ENCODE measurements around the gene DTNA.
A peak's percentile ranks its signal among the peaks of the same experiment; 100 is the strongest.

Gene DTNA

DNA sequence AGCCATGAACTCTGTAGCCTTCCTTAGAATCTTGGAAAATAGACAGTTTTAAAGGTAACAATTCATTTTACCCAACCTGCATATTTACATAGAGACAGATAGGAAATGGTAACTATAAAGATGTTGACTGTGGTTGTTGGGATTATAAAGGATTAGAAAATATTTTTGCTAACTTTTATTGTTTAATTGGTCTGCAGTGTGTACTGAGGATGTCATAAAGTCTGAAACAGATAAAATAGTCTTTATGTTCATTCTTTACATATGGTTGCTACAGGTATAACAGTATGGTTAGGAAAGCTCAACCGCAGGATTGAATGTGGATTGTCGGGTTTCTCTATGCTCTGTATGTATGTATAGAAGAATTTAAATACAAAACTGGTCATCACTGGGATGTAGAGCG is 7.3 kb upstream of the DTNA start:
- TF ChIP-seq, protein P1, sequence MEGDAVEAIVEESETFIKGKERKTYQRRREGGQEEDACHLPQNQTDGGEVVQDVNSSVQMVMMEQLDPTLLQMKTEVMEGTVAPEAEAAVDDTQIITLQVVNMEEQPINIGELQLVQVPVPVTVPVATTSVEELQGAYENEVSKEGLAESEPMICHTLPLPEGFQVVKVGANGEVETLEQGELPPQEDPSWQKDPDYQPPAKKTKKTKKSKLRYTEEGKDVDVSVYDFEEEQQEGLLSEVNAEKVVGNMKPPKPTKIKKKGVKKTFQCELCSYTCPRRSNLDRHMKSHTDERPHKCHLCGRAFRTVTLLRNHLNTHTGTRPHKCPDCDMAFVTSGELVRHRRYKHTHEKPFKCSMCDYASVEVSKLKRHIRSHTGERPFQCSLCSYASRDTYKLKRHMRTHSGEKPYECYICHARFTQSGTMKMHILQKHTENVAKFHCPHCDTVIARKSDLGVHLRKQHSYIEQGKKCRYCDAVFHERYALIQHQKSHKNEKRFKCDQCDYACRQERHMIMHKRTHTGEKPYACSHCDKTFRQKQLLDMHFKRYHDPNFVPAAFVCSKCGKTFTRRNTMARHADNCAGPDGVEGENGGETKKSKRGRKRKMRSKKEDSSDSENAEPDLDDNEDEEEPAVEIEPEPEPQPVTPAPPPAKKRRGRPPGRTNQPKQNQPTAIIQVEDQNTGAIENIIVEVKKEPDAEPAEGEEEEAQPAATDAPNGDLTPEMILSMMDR (IDR thresholded peaks at IDR 0.05; ENCODE audit: low read depth, low read length, missing control alignments), result no peak
- in situ Hi-C loops (cut with HindIII; ENCODE audit: low pct_ligation_motif_present, low sequenced_read_pairs), result no loop called here
- DNase-seq, result no peak
- Histone ChIP-seq H3K27ac (no peak overlapping the region), H3K27me3 (replicated peaks) (no peaks in the 10 kb centered on the region), H3K4me3 (ENCODE audit: low read depth, low read length) (no peak overlapping the region), H3K36me3 (replicated peaks) (no peaks in the 10 kb centered on the region)

DNA sequence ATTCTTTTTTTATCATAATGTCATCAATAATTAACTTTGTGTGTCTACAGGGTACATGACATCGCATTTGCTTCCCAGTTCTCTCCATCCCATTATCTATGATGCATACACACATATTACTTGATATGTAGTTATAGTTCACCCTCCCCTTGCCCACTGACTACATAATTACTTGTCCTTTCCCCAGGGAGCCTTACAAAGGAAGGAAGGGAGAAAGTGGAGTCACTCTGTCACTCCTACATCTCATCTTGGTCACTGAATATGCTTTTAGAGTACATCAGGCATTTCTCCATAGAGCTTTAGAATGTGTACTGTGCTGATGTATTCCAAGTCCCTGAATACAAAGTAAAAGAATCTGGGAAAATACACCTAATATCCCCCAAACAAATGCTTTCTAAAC is 6.0 kb upstream of the DTNA start:
- in situ Hi-C loops (cut with HindIII; ENCODE audit: low pct_ligation_motif_present, low sequenced_read_pairs), result no loop called here
- TF ChIP-seq, protein P1 (IDR thresholded peaks at IDR 0.05; ENCODE audit: low read depth, low read length, missing control alignments), result no peak
- no peak for DNase-seq
- H3K27ac ChIP-seq, result no peak overlapping the region
- no peaks in the 10 kb centered on the region for H3K36me3 ChIP-seq (replicated peaks)
- H3K27me3 ChIP-seq (replicated peaks), result no peaks in the 10 kb centered on the region
- no peak overlapping the region for H3K4me3 ChIP-seq (ENCODE audit: low read depth, low read length)

GRCh38 chr18:34704823-34705222 is 5.3 kb upstream of the DTNA start:
- no peaks in the 10 kb centered on the region for H3K36me3 ChIP-seq (replicated peaks)
- in situ Hi-C loops (cut with HindIII; ENCODE audit: low pct_ligation_motif_present, low sequenced_read_pairs), result no loop called here
- H3K4me3 ChIP-seq (ENCODE audit: low read depth, low read length), result no peak overlapping the region
- TF ChIP-seq, protein P1 (IDR thresholded peaks at IDR 0.05; ENCODE audit: low read depth, low read length, missing control alignments), result no peak
- no peaks in the 10 kb centered on the region for H3K27me3 ChIP-seq (replicated peaks)
- H3K27ac ChIP-seq, result no peak overlapping the region
- no peak for DNase-seq

- Histone ChIP-seq H3K36me3 (replicated peaks) (no peaks in the 10 kb centered on the region), H3K4me3 (ENCODE audit: low read depth, low read length) (no peak overlapping the region), H3K27ac (peak overlapping the region; percentile 84), H3K27me3 (replicated peaks) (no peaks in the 10 kb centered on the region)
- peak; percentile 90 for DNase-seq
- TF ChIP-seq, protein P1 (IDR thresholded peaks at IDR 0.05; ENCODE audit: low read depth, low read length, missing control alignments), result no peak
- in situ Hi-C loops (cut with HindIII; ENCODE audit: low pct_ligation_motif_present, low sequenced_read_pairs), result no loop called here
Observed at GRCh38 chr18:34707670-34708069, 2.4 kb upstream of the DTNA start.

DNA sequence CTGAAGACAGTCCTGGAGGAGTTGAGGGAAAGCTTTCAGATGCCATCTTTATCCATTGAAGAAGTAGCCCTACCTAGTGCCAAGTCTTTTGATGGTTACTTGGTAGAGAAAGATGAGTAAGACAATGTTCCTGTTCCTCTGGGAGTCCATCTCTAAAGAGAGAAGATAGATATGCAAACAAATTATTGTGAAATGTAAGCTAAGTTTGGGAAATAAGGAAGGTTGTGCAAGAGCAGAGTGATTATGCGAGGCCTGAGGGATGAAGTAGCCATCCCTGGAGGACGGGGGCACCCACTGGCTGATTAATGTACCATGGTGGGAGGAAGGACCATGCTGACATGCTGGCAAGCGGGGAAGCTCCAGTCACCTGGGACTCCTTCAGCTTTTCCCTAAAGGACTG is 994 bp upstream of the DTNA start:
- DNase-seq, result peak; percentile 47
- no peaks in the 10 kb centered on the region for H3K36me3 ChIP-seq (replicated peaks)
- no peaks in the 10 kb centered on the region for H3K27me3 ChIP-seq (replicated peaks)
- peak overlapping the region; percentile 84 for H3K27ac ChIP-seq
- in situ Hi-C loops (cut with HindIII; ENCODE audit: low pct_ligation_motif_present, low sequenced_read_pairs), result no loop called here
- H3K4me3 ChIP-seq (ENCODE audit: low read depth, low read length), result no peak overlapping the region
- TF ChIP-seq, protein P1 (IDR thresholded peaks at IDR 0.05; ENCODE audit: low read depth, low read length, missing control alignments), result no peak

- H3K27ac ChIP-seq, result peak overlapping the region; percentile 84
- in situ Hi-C loops (cut with HindIII; ENCODE audit: low pct_ligation_motif_present, low sequenced_read_pairs), result no loop called here
Observed at GRCh38 chr18:34710458-34710914, 388 bp downstream of the DTNA start.

More at GRCh38 chr18:34710458-34710914, 388 bp downstream of the DTNA start:
- TF ChIP-seq, protein P1 (IDR thresholded peaks at IDR 0.05; ENCODE audit: low read depth, low read length, missing control alignments), result no peak
- DNase-seq, result peak; percentile 37
- Histone ChIP-seq H3K4me3 (ENCODE audit: low read depth, low read length) (peak overlapping the region; percentile 35), H3K36me3 (replicated peaks) (no peaks in the 10 kb centered on the region), H3K27me3 (replicated peaks) (no peaks in the 10 kb centered on the region)
